HFFc6 (cell line): ENCODE measurements around the gene AACS. TPM values are rescaled to one million over a fixed set of nuclear protein-coding genes. Genes with fewer than 3 reads are reported as not detected.

ENCODE experiments used
- DNase-seq: peaks from one replicate; pipeline ENCODE4 v3.0.0-alpha.2; 2018
- H3K27ac Mint-ChIP-seq: 2 replicates; pipeline ENCODE4 v1.8.0; 2020; ENCODE audit warnings: mild to moderate bottlenecking, mixed read lengths
- H3K27me3 Mint-ChIP-seq: 2 replicates; pipeline ENCODE4 v1.8.0; 2021; ENCODE audit warnings: mild to moderate bottlenecking, moderate library complexity, mixed read lengths; ENCODE audit not compliant: insufficient read depth
- H3K36me3 Mint-ChIP-seq: 2 replicates; pipeline ENCODE4 v1.8.0; 2021; ENCODE audit warnings: low read depth, mixed read lengths
- H3K4me1 Mint-ChIP-seq: 2 replicates; pipeline ENCODE4 v1.8.0; 2020; ENCODE audit warnings: low read depth, mixed read lengths
- H3K4me3 Mint-ChIP-seq: 2 replicates; pipeline ENCODE4 v1.8.0; 2020; ENCODE audit warnings: mild to moderate bottlenecking, moderate library complexity, mixed read lengths
- H3K9me3 Mint-ChIP-seq: 2 replicates; pipeline ENCODE4 v1.8.0; 2020; ENCODE audit warnings: mild to moderate bottlenecking, mixed read lengths
- CTCF ChIP-seq: fragments of 200-600 bp; sonication (generic); IDR thresholded peaks from 2 replicates; pipeline ENCODE4 v1.5.0; 2021; ENCODE audit warnings: antibody characterized with exemption, mild to moderate bottlenecking
- total RNA-seq, 6 experiments: library from RNA; stranded (reverse); fragmentation: NEBNext Ultra II Directional; extraction: Animal tissue kit (Norgen Biotek cat#: 25700); gene quantifications; 2 replicates in 1 of 6; 3 replicates in 5 of 6; pipeline ENCODE4 v1.2.3, GENCODE V29; 2021

Gene AACS
- total RNA-seq, 6 experiments from 2014 or later, result 21.6 to 29.5 (median 24.2) TPM

GRCh38 chr12:125142601-125143000 lies 77.4 kb downstream of the AACS start:
- peak overlapping the region; percentile 45; the same call in 1 of the 2 replicates for H3K4me3 Mint-ChIP-seq

GRCh38 chr12:125143491-125143890 lies 78.3 kb downstream of the AACS start:
- no peak for TF ChIP-seq CTCF
- H3K4me1 Mint-ChIP-seq, result peaks cover 43% of the 10 kb centered on the region
- no peak overlapping the region for H3K4me3 Mint-ChIP-seq
- H3K27ac Mint-ChIP-seq, result peak overlapping the region; percentile 82; the same call in 1 of the 2 replicates
- H3K27me3 Mint-ChIP-seq, result peaks cover 1% of the 10 kb centered on the region; the same call in 1 of the 2 replicates
- H3K36me3 Mint-ChIP-seq, result peaks cover 12% of the 10 kb centered on the region
- no peaks in the 10 kb centered on the region for H3K9me3 Mint-ChIP-seq
- peak; percentile 36 for DNase-seq

More at GRCh38 chr12:125142601-125143000, 77.4 kb downstream of the AACS start:
- Mint-ChIP-seq H3K9me3 (no peaks in the 10 kb centered on the region), H3K27ac (peak overlapping the region; percentile 82), H3K36me3 (peaks cover 12% of the 10 kb centered on the region), H3K4me1 (peaks cover 43% of the 10 kb centered on the region), H3K27me3 (no peaks in the 10 kb centered on the region; the same call in 1 of the 2 replicates)
- TF ChIP-seq CTCF, result no peak
- peak; percentile 90 for DNase-seq

GRCh38 chr12:125145196-125145595 lies 80.0 kb downstream of the AACS start:
- no peak for DNase-seq
- Mint-ChIP-seq H3K36me3 (peaks cover 7% of the 10 kb centered on the region; the same call in 1 of the 2 replicates), H3K27me3 (peaks cover 1% of the 10 kb centered on the region; the same call in 1 of the 2 replicates), H3K9me3 (no peaks in the 10 kb centered on the region), H3K4me1 (peaks cover 43% of the 10 kb centered on the region), H3K27ac (no peak overlapping the region), H3K4me3 (no peak overlapping the region)
- no peak for TF ChIP-seq CTCF

- Mint-ChIP-seq H3K9me3 (no peaks in the 10 kb centered on the region), H3K4me3 (no peak overlapping the region), H3K27ac (no peak overlapping the region), H3K36me3 (no peaks in the 10 kb centered on the region), H3K27me3 (peaks cover 9% of the 10 kb centered on the region), H3K4me1 (peaks cover 12% of the 10 kb centered on the region)
- DNase-seq, result no peak
- TF ChIP-seq CTCF, result no peak
Observed at GRCh38 chr12:125148316-125148715, 83.1 kb downstream of the AACS start.

- Mint-ChIP-seq H3K4me1 (peaks cover 6% of the 10 kb centered on the region; the same call in 1 of the 2 replicates), H3K9me3 (no peaks in the 10 kb centered on the region), H3K4me3 (no peak overlapping the region), H3K27me3 (peaks cover 9% of the 10 kb centered on the region), H3K36me3 (no peaks in the 10 kb centered on the region), H3K27ac (no peak overlapping the region)
- TF ChIP-seq CTCF, result no peak
- DNase-seq, result no peak
Observed at GRCh38 chr12:125149160-125150108, 84.2 kb downstream of the AACS start.
